PFSK-1 (cell line): ENCODE measurements around the gene TTC21B.

Experiments used
- FOXP2 ChIP-seq: optimal IDR thresholded peaks from 2 replicates; pipeline ENCODE3; 2011; ENCODE audit warnings: borderline replicate concordance, control low read depth, inconsistent platforms; ENCODE audit not compliant: insufficient read depth; ENCODE audit errors: extremely low read length, extremely low read depth
- POLR2AphosphoS5 ChIP-seq: IDR thresholded peaks from 2 replicates; pipeline ENCODE4 v1.6.1; 2012; ENCODE audit warnings: low read depth, mild to moderate bottlenecking, control low read depth, low read length, moderate library complexity
- REST ChIP-seq, 2 experiments: IDR thresholded peaks; 2 replicates each; pipeline versions ENCODE4 v1.6.1 to v1.8.0; 2011 to 2012; ENCODE audit warnings: low read depth in 2 of 2, low read length in 2 of 2, control low read depth in 1 of 2, inconsistent platforms in 1 of 2, mild to moderate bottlenecking in 1 of 2, moderate library complexity in 1 of 2; ENCODE audit not compliant: insufficient read depth in 1 of 2
- SIN3A ChIP-seq: IDR thresholded peaks from 2 replicates; pipeline ENCODE4 v1.6.1; 2012; ENCODE audit warnings: mild to moderate bottlenecking, low read length, moderate library complexity, borderline replicate concordance; ENCODE audit not compliant: insufficient read depth
- TAF1 ChIP-seq: IDR thresholded peaks from 2 replicates; pipeline ENCODE4 v1.6.1; 2012; ENCODE audit warnings: low read length, control low read depth, borderline replicate concordance; ENCODE audit not compliant: insufficient read depth

TTC21B gene

GRCh38 chr2:165969227-165969626 is 15.7 kb upstream of the TTC21B start:
- TF ChIP-seq TAF1 (no peak), FOXP2 (no peak), SIN3A (no peak), POLR2AphosphoS5 (no peak), REST (IDR thresholded peaks at IDR 0.05; ENCODE audit: insufficient read depth in 1 of 2, low read depth in 2 of 2, low read length in 2 of 2) (no peak)

- TF ChIP-seq REST (IDR thresholded peaks at IDR 0.05; ENCODE audit: insufficient read depth in 1 of 2, low read depth in 2 of 2, low read length in 2 of 2) (no peak), TAF1 (no peak), FOXP2 (no peak), SIN3A (no peak), POLR2AphosphoS5 (no peak)
These were observed 14.2 kb upstream of the TTC21B start for GRCh38 chr2:165967746-165968145.

- no peak for TF ChIP-seq SIN3A
- TF ChIP-seq TAF1, result no peak
- no peak for TF ChIP-seq POLR2AphosphoS5
- no peak for TF ChIP-seq FOXP2
- TF ChIP-seq REST (IDR thresholded peaks at IDR 0.05; ENCODE audit: insufficient read depth in 1 of 2, low read depth in 2 of 2, low read length in 2 of 2), result no peak
These were observed 8.2 kb upstream of the TTC21B start for GRCh38 chr2:165961818-165962217.

- TF ChIP-seq SIN3A (no peak), POLR2AphosphoS5 (no peak), REST (IDR thresholded peaks at IDR 0.05; ENCODE audit: insufficient read depth in 1 of 2, low read depth in 2 of 2, low read length in 2 of 2) (no peak), FOXP2 (no peak), TAF1 (no peak)
These were observed 5.8 kb upstream of the TTC21B start for GRCh38 chr2:165959371-165959770.

GRCh38 chr2:165958313-165958960 is 4.9 kb upstream of the TTC21B start:
- TF ChIP-seq REST (IDR thresholded peaks at IDR 0.05; ENCODE audit: insufficient read depth in 1 of 2, low read depth in 2 of 2, low read length in 2 of 2), result no peak
- no peak for TF ChIP-seq POLR2AphosphoS5
- no peak for TF ChIP-seq TAF1
- no peak for TF ChIP-seq SIN3A
- no peak for TF ChIP-seq FOXP2
